22Rv1 (cell line): ENCODE data around the gene CRISP1.
A peak's percentile ranks its signal among the peaks of the same experiment; 100 is the strongest.

Experiments
- H3K27ac ChIP-seq: fragments of 450-650 bp; 2 replicates; pipeline ENCODE4 v1.5.1; 2017
- CTCF ChIP-seq: fragments of 450-650 bp; IDR thresholded peaks from 2 replicates; pipeline ENCODE4 v1.5.1; 2017; ENCODE audit warnings: mild to moderate bottlenecking
- ZFX ChIP-seq: fragments of 450-650 bp; IDR thresholded peaks from 2 replicates; pipeline ENCODE4 v1.6.1; 2017; ENCODE audit warnings: antibody characterized with exemption, borderline replicate concordance

Gene CRISP1

GRCh38 chr6:49866485-49866943, at the start of gene CRISP1:
CRISP1 (minus strand) TSS chr6:49866535; CDS start chr6:49857400, 9,135 bp downstream.
- H3K27ac ChIP-seq = no peak within 1 kb of the TSS
- TF ChIP-seq CTCF = no peak
- TF ChIP-seq ZFX = no peak

- no peak overlapping the region for H3K27ac ChIP-seq
- no peak for TF ChIP-seq ZFX
- no peak for TF ChIP-seq CTCF
These were observed 48.7 kb upstream of the CRISP1 start for GRCh38 chr6:49915035-49915434.

- no peak for TF ChIP-seq ZFX
- TF ChIP-seq CTCF = no peak
- no peak overlapping the region for H3K27ac ChIP-seq
These were observed 47.5 kb upstream of the CRISP1 start for GRCh38 chr6:49913636-49914375.

GRCh38 chr6:49912196-49912595, 45.9 kb upstream of the CRISP1 start:
- H3K27ac ChIP-seq = no peak overlapping the region
- TF ChIP-seq CTCF (no peak), ZFX (no peak)

- no peak for TF ChIP-seq CTCF
- no peak for TF ChIP-seq ZFX
- no peak overlapping the region for H3K27ac ChIP-seq
These were observed 44.9 kb upstream of the CRISP1 start for GRCh38 chr6:49911252-49911651.

GRCh38 chr6:49909563-49909962, 43.2 kb upstream of the CRISP1 start:
- H3K27ac ChIP-seq = no peak overlapping the region
- no peak for TF ChIP-seq CTCF
- TF ChIP-seq ZFX = no peak

GRCh38 chr6:49906526-49906925, 40.2 kb upstream of the CRISP1 start:
- peak overlapping the region; percentile 21; the same call in 1 of the 2 replicates for H3K27ac ChIP-seq
- TF ChIP-seq CTCF (no peak), ZFX (no peak)
